ENCODE data around the gene KRT9.

The KRT9 gene

DNA sequence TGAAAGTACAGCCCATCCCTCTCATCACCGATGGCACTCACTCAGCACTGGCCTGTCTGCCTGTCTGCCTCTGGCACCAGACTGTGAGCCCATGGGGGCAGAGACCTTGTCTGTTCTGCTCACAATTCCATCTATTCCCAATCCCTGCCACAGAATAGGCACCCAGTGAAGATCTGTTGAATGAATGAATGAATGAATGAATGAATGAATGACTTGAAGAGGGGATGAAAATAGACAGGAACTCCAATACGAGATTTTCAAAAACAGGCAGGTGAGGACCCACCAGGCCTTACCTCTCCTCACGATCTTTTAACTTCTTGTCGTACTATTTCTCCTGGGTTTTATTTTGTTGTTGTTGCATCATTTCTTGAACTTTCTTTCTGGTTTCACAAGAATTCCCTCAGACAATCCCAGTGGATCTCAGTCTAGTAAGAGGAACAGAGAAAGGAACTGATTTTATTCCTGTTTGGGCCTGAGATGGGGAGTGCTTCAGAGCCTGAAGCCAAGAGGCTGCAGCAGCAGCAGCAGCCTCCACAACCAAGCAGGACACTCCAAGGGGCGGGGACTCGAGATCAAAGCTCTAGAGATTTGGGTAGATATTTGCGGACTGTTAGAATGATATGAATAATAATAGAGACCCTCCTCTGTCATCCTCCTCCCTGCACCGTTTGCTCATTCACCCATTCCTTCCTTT lies 17.7 kb downstream of the KRT9 start:
- DNase-seq (ENCODE audit: low read depth) = no peak
- TF ChIP-seq, protein P1, sequence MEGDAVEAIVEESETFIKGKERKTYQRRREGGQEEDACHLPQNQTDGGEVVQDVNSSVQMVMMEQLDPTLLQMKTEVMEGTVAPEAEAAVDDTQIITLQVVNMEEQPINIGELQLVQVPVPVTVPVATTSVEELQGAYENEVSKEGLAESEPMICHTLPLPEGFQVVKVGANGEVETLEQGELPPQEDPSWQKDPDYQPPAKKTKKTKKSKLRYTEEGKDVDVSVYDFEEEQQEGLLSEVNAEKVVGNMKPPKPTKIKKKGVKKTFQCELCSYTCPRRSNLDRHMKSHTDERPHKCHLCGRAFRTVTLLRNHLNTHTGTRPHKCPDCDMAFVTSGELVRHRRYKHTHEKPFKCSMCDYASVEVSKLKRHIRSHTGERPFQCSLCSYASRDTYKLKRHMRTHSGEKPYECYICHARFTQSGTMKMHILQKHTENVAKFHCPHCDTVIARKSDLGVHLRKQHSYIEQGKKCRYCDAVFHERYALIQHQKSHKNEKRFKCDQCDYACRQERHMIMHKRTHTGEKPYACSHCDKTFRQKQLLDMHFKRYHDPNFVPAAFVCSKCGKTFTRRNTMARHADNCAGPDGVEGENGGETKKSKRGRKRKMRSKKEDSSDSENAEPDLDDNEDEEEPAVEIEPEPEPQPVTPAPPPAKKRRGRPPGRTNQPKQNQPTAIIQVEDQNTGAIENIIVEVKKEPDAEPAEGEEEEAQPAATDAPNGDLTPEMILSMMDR (conservative IDR thresholded peaks at IDR 0.05; ENCODE audit: low read length) = no peak
- no peak overlapping the region for H3K4me3 ChIP-seq (ENCODE audit: low read length)

DNA sequence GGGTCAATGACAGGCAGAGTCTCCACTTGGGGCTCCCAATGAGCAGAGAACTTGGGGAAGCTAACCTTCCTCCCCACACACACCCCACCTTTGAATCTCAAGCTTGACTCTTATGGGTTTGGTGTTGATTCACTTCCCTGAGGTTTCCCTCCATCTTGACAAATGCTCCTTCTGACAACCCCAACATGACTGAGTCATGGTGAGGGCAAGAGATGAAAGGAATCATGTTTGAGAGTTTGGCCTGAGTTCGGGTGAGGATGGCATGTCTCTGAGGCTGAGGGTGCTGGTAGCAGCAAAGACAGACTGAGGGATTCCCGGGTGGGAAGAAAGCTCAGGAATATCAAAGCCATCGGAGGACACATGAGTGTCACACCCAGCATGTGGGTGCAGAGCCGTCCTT lies 18.7 kb downstream of the KRT9 start:
- DNase-seq (ENCODE audit: low read depth) = peak; percentile 25
- no peak overlapping the region for H3K4me3 ChIP-seq (ENCODE audit: low read length)
- TF ChIP-seq, protein P1 (conservative IDR thresholded peaks at IDR 0.05; ENCODE audit: low read length) = no peak

DNA sequence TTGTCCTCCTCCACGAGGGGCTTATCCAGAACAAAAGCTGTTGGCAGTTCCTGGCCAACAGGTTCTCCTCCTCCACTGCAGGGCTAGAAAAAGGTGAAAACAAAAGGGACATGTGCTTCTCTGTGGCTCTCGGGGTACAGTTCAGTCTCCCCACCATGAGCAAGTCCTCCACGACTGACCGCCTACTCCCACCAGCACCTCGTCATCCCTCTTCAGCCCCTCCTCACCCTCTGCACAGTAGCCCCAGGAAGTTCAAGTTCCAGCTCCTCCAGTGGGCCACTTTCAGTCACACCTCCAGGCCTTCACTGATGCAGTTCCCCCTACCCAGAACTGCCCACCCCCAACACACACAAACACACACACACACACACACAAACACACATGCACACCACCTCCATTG lies 19.4 kb downstream of the KRT9 start:
- DNase-seq (ENCODE audit: low read depth) = no peak
- TF ChIP-seq, protein P1 (conservative IDR thresholded peaks at IDR 0.05; ENCODE audit: low read length) = no peak
- no peak overlapping the region for H3K4me3 ChIP-seq (ENCODE audit: low read length)

DNA sequence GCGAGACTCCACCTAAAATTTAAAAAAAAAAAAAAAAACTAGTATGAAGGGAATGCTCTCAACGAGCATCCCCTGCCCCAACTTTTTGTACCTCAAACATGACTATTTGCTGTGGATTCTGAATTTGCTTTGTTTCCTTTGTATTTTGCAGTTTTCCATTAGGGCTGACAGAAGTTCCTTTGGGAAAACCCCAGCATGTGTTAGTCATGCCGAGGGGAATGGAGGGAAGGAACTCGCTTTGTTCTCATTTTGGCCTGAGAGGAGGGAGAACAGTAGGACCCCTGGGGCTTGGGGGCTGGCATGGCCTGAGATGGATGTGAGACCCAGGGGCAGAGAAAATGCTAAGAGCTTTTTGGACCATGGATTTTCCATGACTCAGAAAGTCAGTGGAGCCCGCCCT lies 20.5 kb downstream of the KRT9 start:
- DNase-seq (ENCODE audit: low read depth) = peak; percentile 5

DNA sequence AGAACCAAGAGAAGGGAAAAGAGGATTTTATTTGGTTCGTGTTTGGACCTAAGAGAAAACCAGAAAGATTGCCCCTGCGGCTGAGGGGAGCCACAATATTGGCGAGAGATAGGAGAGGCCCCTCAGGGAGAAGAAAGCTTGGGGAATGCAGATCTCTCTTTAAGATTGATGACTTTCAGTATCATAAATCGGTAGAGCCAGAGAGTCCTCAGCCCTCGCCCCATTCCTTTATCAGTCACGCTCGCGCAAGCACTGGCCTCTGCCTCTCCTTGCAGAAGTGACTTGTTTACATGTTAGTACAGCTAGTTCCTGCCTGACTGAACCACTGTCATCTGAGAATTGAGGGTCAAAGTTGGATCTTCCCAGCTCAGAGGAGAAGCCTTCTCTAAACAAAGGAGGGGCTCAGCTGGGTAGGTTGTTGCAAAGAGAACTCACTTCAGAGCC lies 22.2 kb downstream of the KRT9 start:
- H3K4me3 ChIP-seq (ENCODE audit: low read length) = no peak overlapping the region
- TF ChIP-seq, protein P1 (conservative IDR thresholded peaks at IDR 0.05; ENCODE audit: low read length) = no peak
- DNase-seq (ENCODE audit: low read depth) = no peak

More for the DNA sequence above, 20.5 kb downstream of the KRT9 start:
- no peak overlapping the region for H3K4me3 ChIP-seq (ENCODE audit: low read length)
- TF ChIP-seq, protein P1 (conservative IDR thresholded peaks at IDR 0.05; ENCODE audit: low read length) = no peak

DNA sequence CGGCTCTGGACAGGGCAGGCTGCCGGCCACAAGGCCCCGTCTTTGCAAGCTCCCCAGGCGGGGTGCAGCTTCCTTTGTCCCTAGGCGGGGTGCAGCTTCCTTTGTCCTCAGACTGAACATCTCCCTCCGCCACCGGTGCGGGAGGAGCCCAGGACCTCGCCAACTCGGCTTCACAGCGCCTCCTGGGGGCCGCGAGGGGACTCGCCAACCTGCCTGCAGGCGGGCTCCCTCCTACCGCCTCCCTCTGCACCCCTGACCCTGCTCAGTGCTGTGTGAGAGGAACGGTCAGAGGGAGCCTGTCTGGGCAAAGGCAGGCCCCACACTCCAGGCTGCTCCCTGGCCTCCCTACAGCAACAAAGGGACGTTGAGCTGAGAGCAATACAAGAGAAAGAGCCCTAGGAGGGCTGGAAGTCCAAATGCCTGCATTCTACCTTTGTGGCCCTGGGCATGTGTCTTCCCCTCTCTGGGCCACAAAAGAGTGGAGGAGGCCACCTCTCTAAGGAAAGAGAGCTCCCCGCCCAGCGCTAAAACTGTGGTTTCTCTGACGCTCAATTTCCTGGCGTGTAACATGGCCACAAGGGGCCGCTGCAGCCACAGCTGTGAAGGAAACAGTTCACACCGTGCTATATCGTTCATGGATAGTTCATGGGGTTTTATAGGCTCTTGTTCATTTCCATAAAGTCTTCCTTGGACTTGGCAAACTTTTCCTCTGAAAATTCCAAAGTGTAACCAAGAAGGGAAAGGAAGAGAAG lies 22.8 kb downstream of the KRT9 start:
- DNase-seq (ENCODE audit: low read depth) = peak; percentile 83
- TF ChIP-seq, protein P1 (conservative IDR thresholded peaks at IDR 0.05; ENCODE audit: low read length) = peak; percentile 90
- H3K4me3 ChIP-seq (ENCODE audit: low read length) = no peak overlapping the region; the same call in none of the 2 replicates
